ENCODE measurements around the gene C2CD4B.
A peak's percentile ranks its signal among the peaks of the same experiment; 100 is the strongest.

Gene C2CD4B

DNA sequence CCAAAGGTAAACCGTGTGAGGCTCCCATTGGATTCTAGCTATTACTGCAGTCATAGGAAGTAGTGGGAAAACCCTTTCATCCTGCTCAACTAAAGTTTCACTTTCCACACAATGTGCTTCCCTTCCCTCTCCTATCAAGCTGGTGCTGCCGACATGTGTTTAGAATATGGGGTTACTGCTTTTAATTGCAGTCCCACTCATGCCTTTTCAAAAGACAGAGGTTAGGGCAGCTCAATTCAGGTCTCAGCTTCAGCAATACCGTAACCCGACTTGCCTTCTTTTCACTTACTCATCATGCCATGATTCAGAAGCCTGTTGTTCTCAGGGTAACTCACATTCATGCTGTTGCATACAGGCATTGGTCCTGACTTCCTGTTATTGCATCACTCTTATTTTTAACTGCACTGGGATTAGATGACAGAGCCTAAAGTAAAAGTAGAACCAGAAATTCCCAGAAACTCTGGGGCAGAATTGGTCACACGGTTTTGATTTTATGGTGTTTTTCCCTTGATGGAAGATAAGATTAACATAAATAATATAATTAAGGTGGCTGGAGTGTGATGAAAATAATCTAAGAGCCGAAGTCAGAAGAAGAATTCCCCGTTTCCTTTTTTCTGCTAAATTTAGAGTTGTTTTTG lies 45.7 kb downstream of the C2CD4B start:
- DNase-seq (ENCODE audit: low read depth in 3 of 3), result peak in 1 of 3 donors; percentile 9

DNA sequence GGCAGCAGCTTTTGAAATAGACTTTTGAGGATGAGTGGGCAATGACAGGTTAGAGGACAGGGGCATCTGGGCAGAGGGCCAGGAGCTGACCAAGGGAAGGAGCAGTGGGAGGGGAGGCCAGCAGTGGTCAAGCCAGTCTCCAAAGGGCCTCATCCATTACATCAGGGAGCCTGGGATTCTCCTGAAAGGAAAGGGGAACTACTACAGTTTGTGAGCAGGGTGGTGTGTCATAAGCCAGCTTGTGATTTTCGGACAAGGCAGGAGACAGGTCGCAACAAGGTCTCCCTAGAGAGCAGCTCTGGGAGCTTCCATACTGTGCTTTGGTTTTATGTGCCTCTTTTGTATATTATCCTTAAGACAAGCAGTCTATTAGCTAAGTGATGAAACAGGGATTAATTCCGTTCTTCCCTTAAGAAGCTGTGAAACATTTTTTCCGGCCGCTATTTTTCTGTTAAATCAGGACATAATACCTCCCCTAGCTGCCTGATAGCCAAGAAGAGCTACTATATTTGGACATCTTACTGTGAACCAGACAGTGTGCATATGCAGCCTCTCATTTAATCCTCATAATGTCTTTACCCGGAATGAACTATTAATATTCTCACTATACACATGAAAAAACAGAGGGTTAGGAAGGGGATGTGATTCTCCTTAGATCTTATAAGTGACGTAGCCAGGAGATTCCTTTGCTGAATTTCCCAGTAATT lies 46.4 kb downstream of the C2CD4B start:
- DNase-seq (ENCODE audit: low read depth in 3 of 3), result no peak

DNA sequence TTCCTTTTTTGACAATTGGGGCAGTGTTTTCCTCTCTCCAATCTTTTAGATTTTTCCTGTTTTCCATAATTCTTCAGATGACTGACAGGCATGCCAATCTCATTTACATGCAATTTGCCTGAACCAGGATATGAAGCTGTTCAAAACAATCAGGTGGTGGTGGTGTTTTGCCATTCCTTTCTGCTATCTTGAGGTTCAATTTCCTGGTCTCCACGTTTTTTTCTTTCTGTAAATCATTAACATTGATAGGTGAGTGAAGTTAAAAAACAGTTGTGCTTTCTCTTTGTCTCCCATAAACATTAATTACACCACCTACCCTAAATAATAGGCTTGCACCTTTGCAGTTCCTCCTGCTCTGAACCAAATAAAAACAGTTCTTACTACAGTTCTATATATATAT lies 49.2 kb downstream of the C2CD4B start:
- DNase-seq (ENCODE audit: low read depth in 3 of 3), result no peak

All from stimulated activated CD4-positive, alpha-beta T cell treated with anti-CD3 and anti-CD28 coated beads, TNF-alpha, amount 100 ng/mL, for 48 hours (primary cell).